T-helper 2 cell treated with Interferon-gamma antibody and Interleukin-4, amounts not matched to agents 100 ng/mL and 5 ng/mL, for 36 hours (primary cell): Measurements from ENCODE around the gene ARMC6. TPM values are rescaled to one million over a fixed set of nuclear protein-coding genes. Genes with fewer than 3 reads are reported as not detected.

ENCODE experiments used
- intact Hi-C: fragments of 100-400 bp; cut with micrococcal nuclease; formaldehyde crosslinking; loops from one replicate; pipeline ENCODE4 v1.15.1; 2023
- total RNA-seq: library from RNA; stranded (reverse); gene quantifications from 2 replicates; pipeline ENCODE4 v1.2.3, GENCODE V29; 2022

The ARMC6 gene
- total RNA-seq, 1 donor from 2014 or later = 39.9 TPM

DNA sequence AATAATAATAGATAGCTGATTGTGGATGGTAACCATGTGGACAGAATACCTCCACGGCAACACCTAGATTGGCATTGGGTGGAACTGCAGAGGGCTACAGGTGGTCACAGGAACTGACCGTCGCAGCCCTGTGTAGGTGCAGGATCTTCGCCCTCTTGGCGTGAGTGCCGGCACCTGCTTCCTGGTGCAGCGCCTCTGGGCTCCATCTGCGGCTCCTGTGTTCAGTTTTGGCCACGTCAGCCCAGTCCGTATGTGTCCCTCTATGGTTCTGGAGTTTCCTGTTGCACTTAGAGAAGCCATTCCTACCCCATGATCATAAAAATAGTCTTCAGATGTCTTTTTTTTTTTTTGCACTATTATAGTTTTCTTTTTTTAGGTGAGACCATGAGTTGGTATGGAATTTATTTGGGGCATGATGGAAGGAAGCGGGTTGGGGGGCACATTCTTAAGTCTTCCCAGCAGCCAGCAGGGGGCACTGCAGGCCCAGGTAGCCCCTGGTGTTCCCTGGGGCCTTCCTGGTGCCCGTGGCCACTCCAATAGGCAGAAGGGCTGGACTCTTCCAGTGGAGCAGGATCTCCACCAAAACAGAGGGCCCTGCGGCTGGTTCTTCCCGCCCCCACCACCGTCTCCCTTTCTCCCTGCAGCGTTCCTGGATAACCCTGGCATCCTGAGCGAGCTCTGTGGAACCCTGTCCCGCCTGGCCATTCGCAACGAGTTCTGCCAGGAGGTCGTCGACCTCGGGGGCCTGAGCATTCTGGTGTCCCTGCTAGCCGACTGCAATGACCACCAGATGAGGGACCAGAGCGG lies 20.3 kb downstream of the ARMC6 start:
- intact Hi-C loops = loop anchor here (1.0 kb wide), 3 partner anchors 57 to 122 kb away; no protein-coding TSS in a partner anchor

- intact Hi-C loops = no loop called here
Observed at GRCh38 chr19:19054315-19054938, 21.0 kb downstream of the ARMC6 start.

DNA sequence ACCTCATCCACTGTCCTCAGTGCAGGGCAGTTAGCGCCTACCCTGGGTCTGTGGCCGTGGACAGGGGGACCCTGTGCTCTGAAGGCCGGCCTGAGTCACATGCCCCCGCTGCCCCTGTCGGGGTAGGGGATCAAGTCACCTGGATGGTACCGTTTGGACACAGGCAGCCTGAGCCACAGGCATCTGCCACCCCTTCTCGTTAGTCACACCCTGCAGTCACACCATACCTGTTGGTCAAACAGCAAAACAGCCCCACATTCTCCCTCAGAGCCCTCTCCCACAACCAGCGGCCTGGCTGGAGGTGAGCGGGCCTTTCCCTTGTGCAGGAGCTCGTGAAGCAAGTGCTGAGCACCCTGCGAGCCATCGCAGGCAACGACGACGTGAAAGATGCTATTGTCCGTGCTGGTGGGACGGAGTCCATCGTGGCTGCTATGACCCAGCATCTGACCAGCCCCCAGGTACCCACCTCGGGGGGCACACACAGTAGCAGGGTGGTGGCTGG lies 21.6 kb downstream of the ARMC6 start:
- intact Hi-C loops = no loop called here

DNA sequence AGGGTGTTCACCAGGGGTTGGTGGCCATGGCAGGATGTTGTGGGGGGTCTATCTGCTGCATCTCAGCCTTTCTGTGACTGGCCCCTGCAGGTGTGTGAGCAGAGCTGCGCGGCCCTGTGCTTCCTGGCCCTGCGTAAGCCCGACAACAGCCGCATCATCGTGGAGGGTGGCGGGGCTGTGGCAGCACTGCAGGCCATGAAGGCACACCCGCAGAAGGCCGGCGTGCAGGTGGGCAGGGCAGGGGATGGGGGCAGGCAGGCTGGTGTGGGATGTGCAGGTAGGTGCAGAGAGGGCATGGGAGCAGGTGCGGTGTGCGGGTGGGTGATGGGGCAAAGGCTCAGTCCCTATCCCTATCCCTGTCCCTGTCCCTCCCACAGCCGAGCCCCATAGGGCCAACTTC lies 22.3 kb downstream of the ARMC6 start:
- intact Hi-C loops = no loop called here

- intact Hi-C loops = no loop called here
Observed at GRCh38 chr19:19056636-19057275, 23.4 kb downstream of the ARMC6 start.

GRCh38 chr19:19057317-19057716 lies 23.9 kb downstream of the ARMC6 start:
- intact Hi-C loops = no loop called here

DNA sequence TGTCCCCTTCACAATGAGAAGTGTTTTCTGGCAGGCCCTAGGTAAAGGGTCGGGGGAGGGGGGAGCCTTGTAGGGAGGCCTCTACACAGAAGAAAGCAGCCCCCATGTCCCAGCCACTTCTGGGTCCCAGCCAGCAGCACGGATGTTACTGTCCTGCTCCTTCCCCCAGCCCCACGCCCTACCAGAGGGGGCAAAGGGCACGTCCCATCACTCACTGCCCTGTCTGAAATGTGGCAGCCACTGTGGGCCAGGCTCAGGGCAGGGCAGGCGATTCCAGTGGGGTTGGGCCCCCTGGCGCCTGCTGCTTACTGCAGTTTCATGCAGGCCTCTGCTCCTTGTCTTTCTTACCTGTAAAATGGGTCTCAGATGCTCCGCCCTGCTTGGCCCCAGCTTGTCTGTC lies 24.3 kb downstream of the ARMC6 start:
- intact Hi-C loops = no loop called here

- intact Hi-C loops = no loop called here
Observed at GRCh38 chr19:19059018-19059836, 25.8 kb downstream of the ARMC6 start.

GRCh38 chr19:19059837-19060611 lies 26.6 kb downstream of the ARMC6 start:
- intact Hi-C loops = no loop called here

DNA sequence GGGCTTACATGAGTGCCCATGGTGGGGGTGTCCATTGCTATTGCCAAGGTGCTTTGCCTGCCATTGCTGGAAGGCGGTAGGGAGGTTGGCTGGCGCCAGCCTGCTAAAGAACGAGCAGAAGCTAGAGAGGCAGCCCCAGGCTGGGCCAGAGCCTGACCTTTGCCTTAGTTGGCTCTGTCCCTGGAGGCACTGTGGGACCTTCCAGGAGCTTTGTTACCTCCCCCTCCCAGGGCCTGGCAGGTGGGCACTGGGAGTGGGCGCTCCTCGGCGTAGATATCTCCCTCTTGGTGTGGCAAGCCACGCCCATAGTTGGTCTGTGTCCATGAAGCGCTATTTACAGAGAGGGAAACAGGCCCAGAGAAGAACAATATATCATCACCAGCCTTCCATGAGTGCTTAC lies 28.1 kb downstream of the ARMC6 start:
- intact Hi-C loops = no loop called here

GRCh38 chr19:19062454-19063182 lies 29.2 kb downstream of the ARMC6 start:
- intact Hi-C loops = loop anchor here (1.0 kb wide), 1 partner anchor 30 kb away; no protein-coding TSS in a partner anchor

DNA sequence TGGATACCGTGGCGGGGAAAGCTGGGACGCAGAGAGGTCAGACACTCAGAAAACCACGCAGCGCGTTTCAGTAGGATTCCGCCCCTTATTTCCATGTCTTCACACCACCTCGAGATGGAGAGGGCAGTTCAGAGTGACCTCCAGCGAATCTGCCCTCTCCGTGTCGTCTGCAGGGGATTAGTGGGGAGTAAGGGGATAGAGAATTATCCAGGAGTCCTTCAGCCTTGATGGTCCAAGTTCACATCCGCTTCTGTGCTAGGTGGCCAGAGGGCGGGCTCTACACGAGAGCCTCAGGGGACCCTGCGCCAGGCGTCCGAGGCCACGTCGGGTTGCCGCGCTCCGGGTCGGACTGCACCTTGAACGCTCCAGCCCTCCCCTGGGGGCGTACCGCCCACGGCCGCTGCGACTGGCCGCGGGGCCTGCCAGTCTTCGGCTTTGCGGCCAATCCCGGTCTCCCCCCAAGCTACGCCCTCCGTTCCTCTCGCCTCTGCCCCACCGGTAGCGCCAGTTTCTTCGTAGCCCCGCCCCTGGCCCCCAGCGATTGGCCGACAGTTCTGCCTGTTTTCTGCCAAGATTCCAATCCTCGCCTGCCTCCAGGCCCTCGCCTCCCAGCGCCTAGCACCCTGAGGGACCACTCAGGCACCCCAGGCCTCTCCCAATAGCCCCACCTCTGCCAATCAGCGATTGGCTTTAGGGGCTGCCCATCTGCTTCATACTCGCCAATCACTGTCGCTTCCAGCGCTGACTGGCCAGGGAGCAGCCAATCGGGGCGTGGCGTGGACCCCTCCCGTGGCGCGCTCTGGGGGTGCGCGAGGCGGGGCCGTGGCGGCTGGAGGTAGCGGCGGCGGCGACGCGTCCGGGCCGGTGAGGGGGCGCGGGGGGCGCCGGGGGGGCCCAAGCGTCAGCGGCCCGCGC lies 30.0 kb downstream of the ARMC6 start, which contains the start of gene SLC25A42:
SLC25A42 (plus strand) TSS at position 812 of the 915 bp plus-strand sequence. CDS start 32,131 bp downstream, outside the sequence.
- intact Hi-C loops = loop anchor here (1.0 to 2.0 kb wide), 3 partner anchors 31 to 75 kb away; partner anchors contain the start of gene TMEM161A

DNA sequence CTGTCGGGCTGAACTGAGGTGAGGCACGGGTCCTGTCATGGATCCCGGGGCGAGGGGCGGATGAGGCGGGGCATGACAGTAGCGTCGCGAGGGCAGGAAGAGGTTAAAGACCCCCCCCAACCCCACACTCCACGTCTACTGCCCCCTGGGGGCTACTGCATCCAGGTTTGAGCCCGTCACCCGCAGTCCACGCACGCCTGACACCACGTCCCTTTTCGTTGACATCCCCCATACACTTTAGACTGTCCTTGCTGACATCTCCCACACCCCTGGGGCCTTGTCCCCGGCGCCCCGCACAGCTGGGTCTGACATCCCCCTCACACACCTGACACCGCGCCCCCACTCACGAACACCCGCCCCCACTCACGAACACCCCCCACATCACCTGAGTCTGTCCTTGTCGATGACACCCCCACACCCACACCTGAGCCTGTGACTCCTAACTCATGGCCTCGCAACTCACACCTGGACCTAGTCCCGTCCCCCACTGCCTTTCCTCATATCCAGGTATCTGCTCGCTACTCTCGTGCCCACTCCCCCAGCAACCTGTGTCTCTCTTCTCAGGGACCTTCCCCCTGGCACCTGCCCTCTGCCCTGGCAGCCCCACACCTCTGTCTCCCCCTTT lies 30.8 kb downstream of the ARMC6 start:
- intact Hi-C loops = loop anchor here (2.0 kb wide), 2 partner anchors 47 to 75 kb away; partner anchors contain the start of gene TMEM161A

- intact Hi-C loops = loop anchor here (2.0 kb wide), 2 partner anchors 46 to 74 kb away; partner anchors contain the start of gene TMEM161A
Observed at GRCh38 chr19:19064811-19065745, 31.7 kb downstream of the ARMC6 start.

DNA sequence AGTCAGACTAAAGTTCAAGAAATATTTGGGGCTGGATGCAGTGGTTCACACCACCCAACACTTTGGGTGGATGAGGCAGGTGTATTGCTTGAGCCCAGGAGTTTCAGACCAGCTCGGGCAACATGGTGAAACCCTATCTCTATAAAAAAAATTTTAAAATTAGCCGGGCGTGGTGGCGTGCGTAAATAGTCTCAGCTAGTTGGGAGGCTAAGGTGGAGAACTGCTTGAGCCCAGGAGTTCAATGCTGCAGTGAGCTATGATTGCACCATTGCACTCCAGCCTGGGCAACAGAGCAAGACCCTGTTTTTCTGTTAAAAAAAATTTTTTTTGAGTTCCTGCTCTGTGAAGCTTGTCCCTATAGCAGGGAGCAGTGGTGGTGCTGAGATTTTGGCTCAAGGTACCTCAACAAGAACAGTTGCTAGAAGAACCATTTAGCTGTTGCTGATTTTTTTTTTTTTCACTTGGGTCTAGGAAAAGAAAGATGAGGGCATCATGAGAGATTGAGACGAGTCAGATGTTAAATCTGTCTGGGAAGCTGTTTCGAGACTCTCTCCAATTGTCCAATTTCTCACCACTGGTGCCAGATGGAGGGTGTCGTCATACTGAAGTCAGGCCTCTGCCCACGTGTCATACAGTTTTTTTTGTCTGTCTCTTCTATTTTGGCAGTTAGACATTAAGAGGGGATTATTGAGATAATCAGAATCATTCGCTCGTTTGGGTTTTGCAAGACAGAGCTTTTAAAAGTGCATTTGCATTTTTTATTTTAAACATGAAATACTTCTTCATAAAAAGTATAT lies 34.1 kb downstream of the ARMC6 start:
- intact Hi-C loops = no loop called here
